Ovary (tissue), 9 donors: ENCODE data around the gene SMC5. TPM values are rescaled to one million over a fixed set of nuclear protein-coding genes. Genes with fewer than 3 reads are reported as not detected.

Experiments used
- DNase-seq, 5 donors: peaks; one replicate each; pipeline ENCODE4 v3.0.0-alpha.2; 2019 to 2020
- H3K27ac ChIP-seq, 2 donors: fragments of 200-600 bp; one replicate each; pipeline versions ENCODE4 v1.5.1 to v1.8.0; 2019 to 2022
- H3K27me3 ChIP-seq: fragments of 200-600 bp; one replicate; pipeline ENCODE4 v1.8.0; 2022
- H3K36me3 ChIP-seq: fragments of 200-600 bp; sonication (generic); one replicate; pipeline ENCODE4 v1.5.1; 2019
- H3K4me1 ChIP-seq: one replicate; pipeline ENCODE4 v1.8.1; 2013; ENCODE audit warnings: mild to moderate bottlenecking, moderate library complexity; ENCODE audit not compliant: insufficient read depth
- H3K4me3 ChIP-seq: fragments of 200-600 bp; sonication (generic); one replicate; pipeline ENCODE4 v1.5.1; 2017
- H3K9me3 ChIP-seq, 2 donors: fragments of 200-600 bp in 1 of 2; sonication (generic) in 1 of 2; one replicate each; pipeline versions ENCODE4 v1.5.1 to v1.8.1; 2013 to 2019; ENCODE audit warnings: mild to moderate bottlenecking in 1 of 2, moderate library complexity in 1 of 2
- CTCF ChIP-seq, 3 donors: fragments of 450-650 bp in 2 of 3; fragments of 200-600 bp in 1 of 3; IDR thresholded peaks; one replicate each; pipeline versions ENCODE4 v1.5.1 to v1.8.0; 2016 to 2022; ENCODE audit warnings: antibody characterized with exemption in 3 of 3, mild to moderate bottlenecking in 1 of 3
- EP300 ChIP-seq: sonication (generic); formaldehyde crosslinking; IDR thresholded peaks from one replicate; pipeline ENCODE4 v1.6.1; 2017; ENCODE audit warnings: antibody characterized with exemption
- POLR2A ChIP-seq: fragments of 450-650 bp; IDR thresholded peaks from one replicate; pipeline ENCODE4 v1.6.1; 2017; ENCODE audit warnings: antibody characterized with exemption, mild to moderate bottlenecking, moderate library complexity
- whole genome bisulfite sequencing, 3 donors: extraction: QIAGEN DNeasy Blood & Tissue Kit in 1 of 3; methylation state at CpG; one replicate each; pipeline versions ENCODE4 v1.1.5 to v1.1.7; 2013 to 2017; 5-methylcytosine and 5-hydroxymethylcytosine counted together
- intact Hi-C, 4 donors: fragments of 100-400 bp; cut with DNase I; formaldehyde crosslinking; loops; one replicate each; pipeline versions ENCODE4 v1.11.0 to v1.15.1; 2022 to 2023
- polyA plus RNA-seq, 2 donors: library from polyadenylated mRNA; stranded (reverse); fragments of 200-250 nt in 1 of 2; fragments of 350-450 nt in 1 of 2; fragmentation: Illumina TruSeq in 1 of 2; extraction: RNeasy Lipid Tissue Mini Kit (QIAGEN cat#74804) in 1 of 2; gene quantifications; one replicate each; pipeline ENCODE4 v1.2.3, GENCODE V29; 2013 to 2014
- total RNA-seq, 7 donors: library from RNA; depleted of rRNA in 2 of 7; stranded (reverse); fragments of >200 nt in 2 of 7; fragmentation: NEBNext Ultra II Directional in 3 of 7; extraction: Animal tissue kit (Norgen Biotek cat#: 25700) in 3 of 7; gene quantifications; one replicate each; pipeline versions ENCODE4 v1.1.0 to v1.2.4, GENCODE V29; 2016 to 2023
- donor health status: DM: no; HTN: no; CAD: no; lungs with moderate emphysema.
- donor health status: DM: no; HTN: no; CAD: no.
- donor health status: Bipolar disorder and iron deficiency.
- donor health status: DM: yes; HTN: yes; CAD: no.
- donor health status: DM: no; HTN: no; CAD: no.
- donor health status: DM: yes; HTN: yes; CAD: no.

Gene SMC5
- total and polyA plus RNA-seq, 9 donors: 19.5 to 55.8 (median 46.1) TPM

DNA sequence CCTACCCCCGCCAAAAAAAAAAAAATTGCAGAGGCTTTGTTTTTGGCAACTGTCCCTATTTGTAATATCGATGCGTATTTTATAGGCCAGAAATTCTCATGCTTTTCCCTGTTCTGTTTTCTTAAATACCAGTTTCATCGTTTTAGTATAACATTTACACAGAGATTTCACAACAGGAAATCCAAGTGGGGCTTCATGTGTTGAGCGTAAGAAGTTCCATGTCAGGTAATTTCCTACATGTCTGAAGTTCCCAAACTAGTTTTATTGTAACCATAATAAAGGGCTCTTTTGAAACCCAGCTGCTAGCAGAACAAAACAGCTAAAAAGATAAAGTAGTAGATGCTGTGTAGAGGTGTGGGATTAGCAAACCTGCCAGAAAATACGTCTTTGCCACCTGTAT is 4.2 kb downstream of the SMC5 start:
- Histone ChIP-seq H3K4me3 (no peak overlapping the region), H3K9me3 (no peaks in the 10 kb centered on the region), H3K4me1 (peaks cover 20% of the 10 kb centered on the region), H3K27ac (no peak overlapping the region), H3K27me3 (no peaks in the 10 kb centered on the region), H3K36me3 (no peaks in the 10 kb centered on the region)
- WGBS, 3 donors: 54 to 62% (median 57%) methylated on average over 6 of the region's 6 CpGs
- intact Hi-C loops: loop anchor here in 1 of 4 donors (5.0 kb wide), 1 partner anchor 349 kb away; no protein-coding TSS in a partner anchor
- TF ChIP-seq EP300 (no peak), POLR2A (no peak), CTCF (IDR thresholded peaks at IDR 0.05) (no peak)
- no peak for DNase-seq

DNA sequence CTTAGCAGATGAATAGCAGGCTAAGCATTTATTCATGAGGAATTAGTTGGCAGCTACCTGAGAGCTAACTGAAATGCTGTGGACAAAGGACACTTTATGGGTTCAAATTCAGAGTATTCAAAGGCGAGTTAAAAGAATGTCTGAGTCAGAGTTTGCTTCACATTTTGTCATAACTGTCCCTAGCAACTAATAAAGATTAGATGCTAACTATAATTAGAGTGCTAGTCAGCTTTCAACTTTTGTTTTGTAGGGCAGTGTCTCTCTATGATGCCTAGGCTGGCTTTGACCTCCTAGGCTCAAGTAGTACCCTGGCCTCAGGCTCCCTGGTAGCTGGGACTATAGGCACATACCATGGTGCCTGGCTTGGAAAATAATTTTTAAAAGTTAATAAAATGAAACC is 4.6 kb downstream of the SMC5 start:
- Histone ChIP-seq H3K27ac (no peak overlapping the region), H3K4me1 (peaks cover 20% of the 10 kb centered on the region), H3K9me3 (no peaks in the 10 kb centered on the region), H3K27me3 (no peaks in the 10 kb centered on the region), H3K36me3 (no peaks in the 10 kb centered on the region), H3K4me3 (no peak overlapping the region)
- 82 to 90% (median 83%) methylated on average over 1 of the region's 1 CpG for WGBS, 3 donors
- intact Hi-C loops: loop anchor here in 1 of 4 donors (5.0 kb wide), 1 partner anchor 349 kb away; no protein-coding TSS in a partner anchor
- TF ChIP-seq CTCF (IDR thresholded peaks at IDR 0.05): no peak
- no peak for TF ChIP-seq POLR2A
- no peak for TF ChIP-seq EP300
- no peak for DNase-seq

DNA sequence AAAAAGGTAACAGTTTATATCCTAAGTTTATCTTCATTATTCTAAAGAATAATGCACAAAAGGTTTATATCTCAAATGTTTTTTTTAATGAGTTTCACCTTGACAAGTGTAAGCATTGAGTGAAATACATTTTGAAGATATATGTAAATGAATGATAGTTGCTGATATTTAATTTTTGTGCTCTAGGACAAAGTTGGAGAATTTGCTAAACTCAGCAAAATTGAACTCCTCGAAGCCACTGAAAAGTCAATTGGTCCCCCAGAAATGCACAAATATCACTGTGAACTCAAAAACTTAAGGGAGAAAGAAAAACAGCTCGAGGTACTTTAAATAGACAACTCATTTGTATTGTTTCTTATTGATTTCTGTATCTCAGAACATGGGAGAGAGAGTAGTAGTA is 19.5 kb downstream of the SMC5 start:
- Histone ChIP-seq H3K27me3 (no peaks in the 10 kb centered on the region), H3K27ac (no peak overlapping the region), H3K36me3 (no peaks in the 10 kb centered on the region), H3K4me1 (no peaks in the 10 kb centered on the region), H3K9me3 (no peaks in the 10 kb centered on the region), H3K4me3 (no peak overlapping the region)
- intact Hi-C loops: no loop called here
- DNase-seq: no peak
- no peak for TF ChIP-seq POLR2A
- no peak for TF ChIP-seq EP300
- no peak for TF ChIP-seq CTCF (IDR thresholded peaks at IDR 0.05)
- WGBS, 3 donors: 79 to 89% (median 82%) methylated on average over 2 of the region's 2 CpGs

GRCh38 chr9:70283848-70284247 is 25.1 kb downstream of the SMC5 start:
- no peak for DNase-seq
- TF ChIP-seq EP300: no peak
- TF ChIP-seq POLR2A: no peak
- TF ChIP-seq CTCF (IDR thresholded peaks at IDR 0.05): no peak
- intact Hi-C loops: no loop called here
- H3K4me3 ChIP-seq: no peak overlapping the region
- H3K27me3 ChIP-seq: no peaks in the 10 kb centered on the region
- no peaks in the 10 kb centered on the region for H3K9me3 ChIP-seq
- H3K4me1 ChIP-seq: peaks cover 4% of the 10 kb centered on the region
- WGBS, 3 donors: 92 to 95% (median 92%) methylated on average over 1 of the region's 1 CpG
- no peak overlapping the region for H3K27ac ChIP-seq
- H3K36me3 ChIP-seq: no peaks in the 10 kb centered on the region
